ENCODE measurements around the gene MACC1. TPM values are rescaled to one million over a fixed set of nuclear protein-coding genes. Genes with fewer than 3 reads are reported as not detected.

Gene MACC1
- total and polyA plus RNA-seq, 9 of the 15 experiments (the other 6 are each of a cell fraction or from before 2014, with no cell fraction given), result 5.9 to 30.2 (median 10.4) TPM

GRCh38 chr7:20217193-20217948, at the start of gene MACC1 (continued):
- TF ChIP-seq ZFP36 (IDR thresholded peaks at IDR 0.05; ENCODE audit: low read depth, low read length, partially characterized antibody) (no peak), ZNF280A (IDR thresholded peaks at IDR 0.05; ENCODE audit: low read depth, partially characterized antibody) (no peak), GABPB2 (CRISPR knock-in tag; conservative IDR thresholded peaks at IDR 0.05) (no peak), ZNF354B (CRISPR knock-in tag; IDR thresholded peaks at IDR 0.05) (no peak), CHD7 (IDR thresholded peaks at IDR 0.05; ENCODE audit: low read depth, low read length) (no peak), RCOR1 (IDR thresholded peaks at IDR 0.05; ENCODE audit: borderline replicate concordance in 1 of 2, low read depth in 2 of 2, low read length in 2 of 2) (0 out of 4 replicates have a peak, but pooled peaks of 1 of the 2 experiments have one; percentile 18), DPF2 (IDR thresholded peaks at IDR 0.05) (no peak), CREB3L1 (IDR thresholded peaks at IDR 0.05; ENCODE audit: borderline replicate concordance, low read depth) (peak; percentile 73; the same call in 1 of the 2 replicates), ZNF23 (CRISPR knock-in tag; IDR thresholded peaks at IDR 0.05) (no peak), MECOM (CRISPR knock-in tag; IDR thresholded peaks at IDR 0.05) (no peak), TRIM24 (IDR thresholded peaks at IDR 0.05) (no peak), ZNF436 (CRISPR knock-in tag; IDR thresholded peaks at IDR 0.05) (no peak), COPS2 (conservative IDR thresholded peaks at IDR 0.05) (no peak), BCOR (IDR thresholded peaks at IDR 0.05) (no peak), ZNF253 (CRISPR knock-in tag; conservative IDR thresholded peaks at IDR 0.05) (no peak), POLR2A (conservative IDR thresholded peaks at IDR 0.05) (peak; percentile 43)
